Peyer's patch (tissue), 4 donors: Measurements from ENCODE around the gene UTS2R. TPM values are rescaled to one million over a fixed set of nuclear protein-coding genes. Genes with fewer than 3 reads are reported as not detected.

ENCODE experiments used
- DNase-seq, 3 donors: peaks; one replicate each; pipeline ENCODE4 v3.0.0-alpha.2; 2017 to 2019
- H3K27ac ChIP-seq, 4 donors: fragments of 200-600 bp; sonication (generic); one replicate each; pipeline ENCODE4 v1.5.1; 2016 to 2019
- H3K27me3 ChIP-seq, 2 donors: fragments of 200-600 bp; sonication (generic); one replicate each; pipeline ENCODE4 v1.5.1; 2019
- H3K36me3 ChIP-seq, 3 donors: fragments of 200-600 bp; sonication (generic); one replicate each; pipeline ENCODE4 v1.5.1; 2016 to 2019
- H3K4me1 ChIP-seq, 4 donors: fragments of 200-600 bp; sonication (generic); one replicate each; pipeline ENCODE4 v1.5.1; 2016 to 2019
- H3K4me3 ChIP-seq, 4 donors: fragments of 200-600 bp; sonication (generic); 1 replicate in 3 of 4; 2 replicates in 1 of 4; pipeline ENCODE4 v1.5.1; 2016 to 2019; ENCODE audit warnings: mild to moderate bottlenecking in 1 of 4
- H3K9me3 ChIP-seq, 4 donors: fragments of 200-600 bp; sonication (generic); one replicate each; pipeline ENCODE4 v1.5.1; 2016 to 2019; ENCODE audit warnings: mild to moderate bottlenecking in 1 of 4
- CTCF ChIP-seq, 6 experiments: fragments of 450-650 bp in 4 of 6; fragments of 200-600 bp in 2 of 6; sonication (generic) in 1 of 6; IDR thresholded peaks; one replicate each; pipeline ENCODE4 v1.5.1; 2017 to 2019; ENCODE audit warnings: antibody characterized with exemption in 6 of 6, mild to moderate bottlenecking in 3 of 6, moderate library complexity in 1 of 6
- POLR2A ChIP-seq, 2 donors: fragments of 450-650 bp; IDR thresholded peaks; one replicate each; pipeline ENCODE4 v1.5.1; 2017; ENCODE audit warnings: antibody characterized with exemption in 2 of 2, mild to moderate bottlenecking in 2 of 2, moderate library complexity in 2 of 2
- total RNA-seq, 4 donors: library from RNA; depleted of rRNA; stranded (reverse); fragments of >200 nt; gene quantifications; one replicate each; pipeline ENCODE4 v1.1.0, GENCODE V29; 2016

The UTS2R gene
- total RNA-seq, 4 donors from 2014 or later: not detected

GRCh38 chr17:82348434-82348833 lies 23.1 kb upstream of the UTS2R start:
- H3K36me3 ChIP-seq: no peaks in the 10 kb centered on the region
- TF ChIP-seq CTCF (IDR thresholded peaks at IDR 0.05) (no peak), POLR2A (IDR thresholded peaks at IDR 0.05) (no peak)
- H3K27me3 ChIP-seq: no peaks in the 10 kb centered on the region
- H3K4me1 ChIP-seq: peaks cover 0 to 5% (median 0%) of the 10 kb centered on the region in 4 donors
- H3K27ac ChIP-seq: no peak overlapping the region
- DNase-seq: no peak
- H3K4me3 ChIP-seq: no peak overlapping the region
- H3K9me3 ChIP-seq: no peaks in the 10 kb centered on the region

- H3K4me3 ChIP-seq: no peak overlapping the region
- no peaks in the 10 kb centered on the region for H3K36me3 ChIP-seq
- TF ChIP-seq POLR2A (IDR thresholded peaks at IDR 0.05) (no peak), CTCF (IDR thresholded peaks at IDR 0.05) (no peak)
- H3K27ac ChIP-seq: no peak overlapping the region
- no peaks in the 10 kb centered on the region for H3K27me3 ChIP-seq
- DNase-seq: no peak
- no peaks in the 10 kb centered on the region for H3K9me3 ChIP-seq
- peaks cover 0 to 5% (median 0%) of the 10 kb centered on the region in 4 donors for H3K4me1 ChIP-seq
Observed at GRCh38 chr17:82348866-82349265, 22.7 kb upstream of the UTS2R start.

- Histone ChIP-seq H3K36me3 (no peaks in the 10 kb centered on the region), H3K4me3 (no peak overlapping the region), H3K4me1 (peaks cover 0 to 5% (median 0%) of the 10 kb centered on the region in 4 donors), H3K9me3 (no peaks in the 10 kb centered on the region), H3K27me3 (no peaks in the 10 kb centered on the region), H3K27ac (no peak overlapping the region)
- TF ChIP-seq POLR2A (IDR thresholded peaks at IDR 0.05) (no peak), CTCF (IDR thresholded peaks at IDR 0.05) (no peak)
- no peak for DNase-seq
Observed at GRCh38 chr17:82349287-82349701, 22.3 kb upstream of the UTS2R start.

GRCh38 chr17:82350182-82351030 lies 21.2 kb upstream of the UTS2R start:
- Histone ChIP-seq H3K36me3 (no peaks in the 10 kb centered on the region), H3K9me3 (no peaks in the 10 kb centered on the region), H3K27ac (peak overlapping the region in 1 of 4 donors; percentile 28), H3K4me3 (no peak overlapping the region), H3K27me3 (no peaks in the 10 kb centered on the region), H3K4me1 (peaks cover 0 to 5% (median 0%) of the 10 kb centered on the region in 4 donors)
- peak in 2 of 3 donors; percentile 53 to 66 for DNase-seq
- TF ChIP-seq CTCF (IDR thresholded peaks at IDR 0.05) (peak in 3 of 6 experiments; percentile 8 to 35 (median 17)), POLR2A (IDR thresholded peaks at IDR 0.05) (no peak)

- TF ChIP-seq CTCF (IDR thresholded peaks at IDR 0.05) (no peak), POLR2A (IDR thresholded peaks at IDR 0.05) (no peak)
- H3K27ac ChIP-seq: peak overlapping the region in 1 of 4 donors; percentile 28
Observed at GRCh38 chr17:82351254-82351712, 20.3 kb upstream of the UTS2R start.

More at GRCh38 chr17:82351254-82351712, 20.3 kb upstream of the UTS2R start:
- Histone ChIP-seq H3K9me3 (no peaks in the 10 kb centered on the region), H3K27me3 (no peaks in the 10 kb centered on the region), H3K4me3 (no peak overlapping the region), H3K36me3 (no peaks in the 10 kb centered on the region), H3K4me1 (peaks cover 0 to 5% (median 0%) of the 10 kb centered on the region in 4 donors)
- DNase-seq: peak; percentile 47 to 68 (median 57)
